ENCODE measurements around the gene ATF7IP. TPM values are rescaled to one million over a fixed set of nuclear protein-coding genes. Genes with fewer than 3 reads are reported as not detected.
"Not testable (repeated sequence)": the region's sequence is repeated elsewhere in the genome, so short reads cannot be mapped to it uniquely, and the experiment has no call there.

ATF7IP gene
- total RNA-seq, 1 experiment from 2014 or later, result 17.6 TPM

DNA sequence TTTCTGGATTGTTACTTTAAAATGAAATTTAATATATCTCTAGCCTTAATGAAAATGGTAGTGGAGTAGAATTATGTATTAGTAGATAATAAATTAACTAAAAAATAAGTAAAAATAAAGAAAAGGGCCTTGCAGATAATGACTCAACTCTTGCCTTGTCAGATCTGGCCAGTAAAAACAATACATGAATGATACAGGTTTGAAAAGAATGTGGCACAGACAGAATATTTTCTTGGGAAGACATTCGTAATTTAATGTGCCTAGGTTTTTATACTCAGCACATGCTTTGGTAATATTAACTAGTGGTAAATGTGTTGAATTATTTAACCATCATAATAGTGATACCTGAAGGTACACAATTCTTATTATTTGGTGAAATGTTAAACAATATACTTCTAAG, 28.3 kb downstream of the ATF7IP start:
- Histone ChIP-seq H3K27ac (peak overlapping the region; percentile 38), H3K4me3 (no peak overlapping the region), H3K27me3 (replicated peaks) (no peaks in the 10 kb centered on the region), H3K9me3 (replicated peaks) (no peaks in the 10 kb centered on the region), H3K36me3 (no peaks in the 10 kb centered on the region), H3K4me1 (replicated peaks) (peaks cover 12% of the 10 kb centered on the region; the same call in 1 of the 2 replicates)
- DNase-seq (ENCODE audit: low read depth in 1 of 2, low spot score in 2 of 2), result no peak

GRCh38 chr12:14394317-14395073, 29.0 kb downstream of the ATF7IP start:
- peak overlapping the region; percentile 38 for H3K27ac ChIP-seq
- no peaks in the 10 kb centered on the region for H3K36me3 ChIP-seq
- H3K4me3 ChIP-seq, result no peak overlapping the region
- no peaks in the 10 kb centered on the region for H3K27me3 ChIP-seq (replicated peaks)
- H3K4me1 ChIP-seq (replicated peaks), result peaks cover 12% of the 10 kb centered on the region; the same call in 1 of the 2 replicates
- DNase-seq (ENCODE audit: low read depth in 1 of 2, low spot score in 2 of 2), result peak in 1 of 2 experiments; percentile 48
- no peaks in the 10 kb centered on the region for H3K9me3 ChIP-seq (replicated peaks)

- no peak for DNase-seq (ENCODE audit: low read depth in 1 of 2, low spot score in 2 of 2)
- no peaks in the 10 kb centered on the region for H3K27me3 ChIP-seq (replicated peaks)
- peaks cover 12% of the 10 kb centered on the region; the same call in 1 of the 2 replicates for H3K4me1 ChIP-seq (replicated peaks)
- H3K9me3 ChIP-seq (replicated peaks), result no peaks in the 10 kb centered on the region
- no peak overlapping the region for H3K4me3 ChIP-seq
- no peaks in the 10 kb centered on the region for H3K36me3 ChIP-seq
- H3K27ac ChIP-seq, result no peak overlapping the region
These were observed 29.7 kb downstream of the ATF7IP start for GRCh38 chr12:14395074-14395778.

DNA sequence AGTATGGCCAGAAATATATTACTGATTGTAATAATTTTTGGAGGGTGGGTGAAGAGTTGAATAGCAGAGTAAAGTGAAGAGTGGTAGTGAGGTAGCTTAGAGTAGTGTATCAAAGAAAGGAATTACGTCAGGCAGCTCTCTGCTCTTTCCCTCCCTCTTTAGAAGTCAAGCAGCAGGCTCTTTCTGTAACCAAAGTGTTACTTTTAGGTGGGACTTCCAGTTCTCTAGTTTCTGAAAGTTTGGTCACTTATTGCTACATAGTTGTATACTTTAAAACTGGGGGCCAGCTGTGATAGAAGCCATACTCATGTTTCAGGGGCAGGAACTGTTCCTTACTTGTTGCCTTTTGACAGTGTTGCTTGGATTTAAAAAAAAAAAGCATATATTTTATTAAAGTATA, 30.6 kb downstream of the ATF7IP start:
- Histone ChIP-seq H3K4me3 (no peak overlapping the region), H3K27ac (no peak overlapping the region), H3K36me3 (no peaks in the 10 kb centered on the region), H3K4me1 (replicated peaks) (peaks cover 12% of the 10 kb centered on the region; the same call in 1 of the 2 replicates), H3K9me3 (replicated peaks) (no peaks in the 10 kb centered on the region), H3K27me3 (replicated peaks) (no peaks in the 10 kb centered on the region)
- DNase-seq (ENCODE audit: low read depth in 1 of 2, low spot score in 2 of 2), result no peak

DNA sequence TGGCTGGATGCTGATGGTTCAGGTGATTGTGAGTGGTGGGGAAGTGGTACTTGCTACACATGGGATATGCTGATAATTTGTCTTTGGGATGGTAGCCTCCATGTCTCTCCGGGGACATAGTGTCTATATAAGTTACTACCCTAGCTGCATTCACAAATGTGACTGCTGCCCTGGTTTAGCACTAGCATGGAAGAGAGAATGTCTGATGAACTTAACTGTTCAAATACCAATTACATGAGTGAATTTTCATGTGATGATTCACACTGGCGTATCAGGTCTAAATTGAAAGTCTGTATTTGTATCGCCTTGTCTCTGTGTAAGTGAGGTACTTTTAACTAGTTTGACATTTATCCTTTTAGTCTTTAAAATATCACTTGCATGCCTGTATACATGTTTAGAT, 34.4 kb downstream of the ATF7IP start:
- 0 out of 2 replicates have a peak, but pooled peaks cover 5% of the 10 kb centered on the region for H3K4me1 ChIP-seq (replicated peaks)
- no peak for DNase-seq (ENCODE audit: low read depth in 1 of 2, low spot score in 2 of 2)
- H3K4me3 ChIP-seq, result no peak overlapping the region
- no peaks in the 10 kb centered on the region for H3K36me3 ChIP-seq
- no peaks in the 10 kb centered on the region for H3K27me3 ChIP-seq (replicated peaks)
- peak overlapping the region; percentile 55 for H3K27ac ChIP-seq
- no peaks in the 10 kb centered on the region for H3K9me3 ChIP-seq (replicated peaks)

DNA sequence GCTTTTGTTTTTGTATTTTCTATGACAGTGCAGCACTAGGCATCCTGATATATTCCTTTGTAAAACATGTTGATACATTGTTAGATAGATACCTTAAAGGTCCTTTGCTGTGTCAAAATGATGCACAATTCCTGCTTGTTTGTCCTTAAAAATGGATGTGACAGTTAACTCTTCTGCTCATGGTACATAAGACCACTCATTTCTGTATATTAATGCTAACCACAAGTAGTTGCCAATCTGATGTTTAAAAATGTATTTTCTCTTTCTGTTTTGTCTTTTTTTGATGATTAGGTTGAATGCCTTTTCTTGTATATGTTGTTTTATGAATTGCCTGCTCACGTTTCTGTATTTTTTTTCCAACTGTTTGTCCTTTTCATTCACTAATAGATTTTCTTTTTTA, 35.1 kb downstream of the ATF7IP start:
- H3K27me3 ChIP-seq (replicated peaks), result no peaks in the 10 kb centered on the region
- no peak overlapping the region for H3K27ac ChIP-seq
- H3K9me3 ChIP-seq (replicated peaks), result no peaks in the 10 kb centered on the region
- DNase-seq (ENCODE audit: low read depth in 1 of 2, low spot score in 2 of 2), result no peak
- H3K36me3 ChIP-seq, result no peaks in the 10 kb centered on the region
- H3K4me3 ChIP-seq, result no peak overlapping the region
- 0 out of 2 replicates have a peak, but pooled peaks cover 5% of the 10 kb centered on the region for H3K4me1 ChIP-seq (replicated peaks)

DNA sequence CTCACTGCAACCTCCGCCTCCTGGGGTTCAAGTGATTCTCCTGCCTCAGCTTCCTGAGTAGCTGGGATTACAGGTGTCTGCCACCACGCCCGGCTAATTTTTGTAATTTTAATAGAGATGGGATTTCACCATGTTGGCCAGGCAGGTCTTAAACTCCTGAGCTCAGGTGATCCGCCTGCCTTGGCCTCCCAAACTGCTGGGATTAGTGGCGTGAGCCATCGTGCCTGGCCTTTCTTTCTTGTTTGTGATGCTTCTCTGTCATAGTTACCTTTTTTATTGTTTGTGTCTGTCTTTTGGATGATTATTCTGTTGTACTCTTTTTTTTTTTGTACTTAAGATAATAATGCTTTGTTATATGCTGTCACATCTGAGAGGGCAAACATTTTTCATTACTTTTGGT, 35.8 kb downstream of the ATF7IP start:
- not testable (repeated sequence) for H3K27me3 ChIP-seq (replicated peaks); H3K9me3 ChIP-seq (replicated peaks); H3K4me1 ChIP-seq (replicated peaks); DNase-seq (ENCODE audit: low read depth in 1 of 2, low spot score in 2 of 2); H3K4me3 ChIP-seq; H3K27ac ChIP-seq; H3K36me3 ChIP-seq

DNA sequence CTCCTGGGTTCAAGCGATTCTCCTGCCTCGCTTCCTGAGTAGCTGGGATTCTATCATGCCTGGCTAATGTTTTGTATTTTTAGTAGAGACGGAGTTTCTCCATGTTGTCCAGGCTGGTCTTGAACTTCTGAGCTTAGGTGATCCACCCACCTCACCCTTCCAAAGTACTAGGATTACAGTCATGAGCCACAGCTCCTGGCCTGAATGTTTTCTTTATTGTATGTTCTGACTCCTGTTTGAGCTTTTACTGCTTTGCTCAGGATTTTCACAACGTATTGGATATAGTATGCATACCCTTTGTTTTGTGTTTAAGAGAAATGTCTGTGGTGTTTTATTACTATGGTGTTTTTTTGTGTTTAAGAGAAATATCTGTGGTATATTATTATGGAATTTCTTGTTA, 37.2 kb downstream of the ATF7IP start:
- H3K27me3 ChIP-seq (replicated peaks), result no peaks in the 10 kb centered on the region
- H3K36me3 ChIP-seq, result no peaks in the 10 kb centered on the region
- no peak overlapping the region for H3K4me3 ChIP-seq
- H3K27ac ChIP-seq, result no peak overlapping the region
- 0 out of 2 replicates have a peak, but pooled peaks cover 5% of the 10 kb centered on the region for H3K4me1 ChIP-seq (replicated peaks)
- DNase-seq (ENCODE audit: low read depth in 1 of 2, low spot score in 2 of 2), result no peak
- no peaks in the 10 kb centered on the region for H3K9me3 ChIP-seq (replicated peaks)

GRCh38 chr12:14403293-14403692, 37.8 kb downstream of the ATF7IP start:
- no peak overlapping the region for H3K4me3 ChIP-seq
- H3K27me3 ChIP-seq (replicated peaks), result no peaks in the 10 kb centered on the region
- H3K27ac ChIP-seq, result no peak overlapping the region
- H3K36me3 ChIP-seq, result no peaks in the 10 kb centered on the region
- no peaks in the 10 kb centered on the region for H3K9me3 ChIP-seq (replicated peaks)
- H3K4me1 ChIP-seq (replicated peaks), result 0 out of 2 replicates have a peak, but pooled peaks cover 5% of the 10 kb centered on the region
- no peak for DNase-seq (ENCODE audit: low read depth in 1 of 2, low spot score in 2 of 2)

GRCh38 chr12:14403711-14404196, 38.3 kb downstream of the ATF7IP start:
- Histone ChIP-seq H3K27ac (no peak overlapping the region), H3K4me1 (replicated peaks) (0 out of 2 replicates have a peak, but pooled peaks cover 5% of the 10 kb centered on the region), H3K4me3 (no peak overlapping the region), H3K27me3 (replicated peaks) (no peaks in the 10 kb centered on the region), H3K36me3 (no peaks in the 10 kb centered on the region), H3K9me3 (replicated peaks) (no peaks in the 10 kb centered on the region)
- DNase-seq (ENCODE audit: low read depth in 1 of 2, low spot score in 2 of 2), result peak in 1 of 2 experiments; percentile 11

DNA sequence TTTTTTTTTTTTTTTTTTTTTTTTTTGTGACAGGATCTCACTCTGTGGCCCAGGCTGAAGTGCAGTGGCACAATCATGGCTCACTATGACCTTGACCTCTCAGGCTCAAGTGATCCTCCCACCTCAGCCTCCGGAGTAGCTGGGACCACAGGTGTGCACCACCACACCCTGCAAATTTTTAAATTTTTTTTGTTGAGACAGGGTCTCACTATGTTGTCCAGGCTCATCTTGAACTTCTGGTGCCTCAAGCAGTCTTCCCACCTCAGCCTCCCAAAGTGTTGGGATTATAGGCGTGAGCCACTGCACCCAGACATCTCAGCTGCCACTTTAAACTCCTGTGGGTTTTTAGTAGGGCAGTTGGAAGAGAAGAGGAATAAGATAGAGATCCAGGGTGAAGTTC, 39.9 kb downstream of the ATF7IP start:
- H3K36me3 ChIP-seq; H3K9me3 ChIP-seq (replicated peaks); H3K4me3 ChIP-seq; H3K4me1 ChIP-seq (replicated peaks); H3K27me3 ChIP-seq (replicated peaks); DNase-seq (ENCODE audit: low read depth in 1 of 2, low spot score in 2 of 2); H3K27ac ChIP-seq: not testable (repeated sequence)

DNA sequence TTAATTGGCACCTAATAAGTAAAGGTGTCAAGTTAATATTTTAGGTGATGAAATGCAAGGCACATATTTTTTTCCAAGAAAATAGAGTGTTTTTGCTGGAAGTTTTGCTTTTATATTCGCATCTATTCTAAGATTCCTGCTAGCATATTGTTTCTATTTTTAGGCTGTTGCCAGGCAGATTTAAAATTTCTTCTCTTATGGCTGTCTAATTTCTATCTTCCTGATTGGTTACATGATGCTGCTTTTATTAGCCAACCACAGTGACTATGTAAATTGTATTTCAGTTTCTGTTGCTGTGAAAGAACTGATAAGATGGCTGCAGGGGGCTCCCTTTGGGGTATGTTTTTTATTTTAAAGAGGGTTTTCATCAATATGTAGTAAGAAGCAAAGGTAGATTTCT, 42.7 kb downstream of the ATF7IP start:
- Histone ChIP-seq H3K27me3 (replicated peaks) (no peaks in the 10 kb centered on the region), H3K27ac (no peak overlapping the region), H3K36me3 (no peaks in the 10 kb centered on the region), H3K4me3 (no peak overlapping the region), H3K9me3 (replicated peaks) (peaks cover 3% of the 10 kb centered on the region; the same call in 1 of the 2 replicates), H3K4me1 (replicated peaks) (0 out of 2 replicates have a peak, but pooled peaks cover 5% of the 10 kb centered on the region)
- DNase-seq (ENCODE audit: low read depth in 1 of 2, low spot score in 2 of 2), result no peak

- DNase-seq (ENCODE audit: low read depth in 1 of 2, low spot score in 2 of 2), result no peak
- H3K27ac ChIP-seq, result no peak overlapping the region
- no peaks in the 10 kb centered on the region for H3K27me3 ChIP-seq (replicated peaks)
- no peaks in the 10 kb centered on the region for H3K36me3 ChIP-seq
- H3K4me3 ChIP-seq, result no peak overlapping the region
- peaks cover 3% of the 10 kb centered on the region; the same call in 1 of the 2 replicates for H3K9me3 ChIP-seq (replicated peaks)
- no peaks in the 10 kb centered on the region for H3K4me1 ChIP-seq (replicated peaks)
These were observed 44.7 kb downstream of the ATF7IP start for GRCh38 chr12:14410177-14410576.
